Hepatocyte (in vitro differentiated cells): ENCODE measurements around the gene NIN.

Experiments used
- EZH2 ChIP-seq: fragments of 200-600 bp; sonication (generic); IDR thresholded peaks from 2 replicates; pipeline ENCODE4 v1.6.1; 2016; ENCODE audit warnings: antibody characterized with exemption, mild to moderate bottlenecking, borderline replicate concordance
- TF ChIP-seq, protein P1 (sequence below): fragments of 200-600 bp; sonication (generic); IDR thresholded peaks from 2 replicates; pipeline ENCODE4 v1.5.1; 2016; ENCODE audit warnings: antibody characterized with exemption, mild to moderate bottlenecking; ENCODE audit not compliant: poor library complexity

DNA sequence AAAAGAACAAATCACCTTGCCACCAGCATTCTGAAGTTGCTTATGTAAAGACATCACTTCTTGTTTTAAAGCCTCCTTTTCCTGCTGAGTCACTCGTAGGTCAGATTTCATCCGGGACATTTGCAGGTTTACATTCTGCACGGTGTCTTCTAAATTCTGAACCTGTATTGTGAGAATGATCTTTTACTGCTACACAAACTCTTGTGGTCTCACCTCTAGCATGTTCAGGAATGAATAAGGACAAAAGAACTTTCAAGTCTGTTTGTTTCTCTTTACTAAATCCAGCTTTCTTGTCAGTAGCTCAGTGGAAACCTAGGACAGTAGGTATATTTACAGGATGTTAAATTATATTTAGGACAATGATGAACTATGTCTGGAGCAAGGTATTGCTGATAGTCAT lies 89.4 kb downstream of the NIN start:
- TF ChIP-seq, protein P1, sequence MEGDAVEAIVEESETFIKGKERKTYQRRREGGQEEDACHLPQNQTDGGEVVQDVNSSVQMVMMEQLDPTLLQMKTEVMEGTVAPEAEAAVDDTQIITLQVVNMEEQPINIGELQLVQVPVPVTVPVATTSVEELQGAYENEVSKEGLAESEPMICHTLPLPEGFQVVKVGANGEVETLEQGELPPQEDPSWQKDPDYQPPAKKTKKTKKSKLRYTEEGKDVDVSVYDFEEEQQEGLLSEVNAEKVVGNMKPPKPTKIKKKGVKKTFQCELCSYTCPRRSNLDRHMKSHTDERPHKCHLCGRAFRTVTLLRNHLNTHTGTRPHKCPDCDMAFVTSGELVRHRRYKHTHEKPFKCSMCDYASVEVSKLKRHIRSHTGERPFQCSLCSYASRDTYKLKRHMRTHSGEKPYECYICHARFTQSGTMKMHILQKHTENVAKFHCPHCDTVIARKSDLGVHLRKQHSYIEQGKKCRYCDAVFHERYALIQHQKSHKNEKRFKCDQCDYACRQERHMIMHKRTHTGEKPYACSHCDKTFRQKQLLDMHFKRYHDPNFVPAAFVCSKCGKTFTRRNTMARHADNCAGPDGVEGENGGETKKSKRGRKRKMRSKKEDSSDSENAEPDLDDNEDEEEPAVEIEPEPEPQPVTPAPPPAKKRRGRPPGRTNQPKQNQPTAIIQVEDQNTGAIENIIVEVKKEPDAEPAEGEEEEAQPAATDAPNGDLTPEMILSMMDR, result no peak
- TF ChIP-seq EZH2, result no peak
